ENCODE data around the gene P4HA2.
"Not testable (repeated sequence)": the region's sequence is repeated elsewhere in the genome, so short reads cannot be mapped to it uniquely, and the experiment has no call there.

P4HA2 gene

GRCh38 chr5:132199116-132199680, 28.5 kb downstream of the P4HA2 start:
- no peak for DNase-seq (ENCODE audit: low read depth)

GRCh38 chr5:132198571-132198970, 29.1 kb downstream of the P4HA2 start:
- no peak for DNase-seq (ENCODE audit: low read depth)

DNA sequence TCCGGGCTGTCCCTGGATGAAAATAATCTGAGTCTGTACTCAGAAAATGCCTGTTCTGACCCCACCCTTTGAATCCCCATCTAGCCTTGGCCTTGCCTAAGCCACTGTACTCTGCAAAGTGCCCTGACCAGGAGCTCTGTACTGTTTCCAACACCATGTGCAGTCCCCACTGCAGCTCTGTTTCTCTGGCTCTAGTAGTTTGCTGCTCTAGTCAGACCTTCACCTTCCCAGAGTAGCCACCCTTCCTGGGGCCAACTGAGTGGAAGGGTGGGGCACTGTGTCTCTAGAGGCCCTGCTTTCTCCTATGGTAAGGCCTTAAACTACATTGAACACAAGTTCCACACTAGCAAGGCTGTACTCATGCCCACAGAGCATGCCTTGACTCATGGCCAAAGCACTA, 31.9 kb downstream of the P4HA2 start:
- DNase-seq (ENCODE audit: low read depth), result no peak

GRCh38 chr5:132193165-132193694, 34.4 kb downstream of the P4HA2 start:
- DNase-seq (ENCODE audit: low read depth), result no peak

DNA sequence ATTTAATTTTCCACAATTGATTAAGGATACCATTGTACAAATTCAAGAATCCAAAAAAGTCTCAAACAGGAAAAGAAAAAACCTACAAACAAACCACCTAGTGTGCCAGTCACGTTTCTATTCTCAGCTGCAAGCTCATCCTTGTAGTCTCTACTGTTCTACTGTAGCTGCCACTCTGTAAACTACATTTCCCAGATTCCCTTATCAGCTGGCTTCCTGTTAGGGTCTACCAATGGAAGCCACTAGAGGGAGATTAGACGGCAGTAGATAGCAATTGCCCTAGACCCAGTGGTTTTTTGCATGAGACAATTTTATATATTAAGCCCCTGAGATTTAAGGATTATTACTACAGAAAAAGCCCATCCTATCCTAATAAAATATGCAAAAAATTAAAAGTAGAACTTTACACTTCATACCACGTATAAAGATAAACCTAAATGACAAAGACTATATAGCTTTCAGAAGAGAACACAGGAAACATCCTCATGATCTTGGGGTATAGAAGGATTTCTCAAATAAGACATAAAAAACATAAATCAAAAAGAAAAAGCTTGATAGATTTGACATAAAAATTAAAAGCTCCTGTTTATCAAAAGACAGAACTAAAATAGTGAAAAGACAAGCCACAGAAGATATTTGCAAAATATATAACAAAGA, 37.4 kb downstream of the P4HA2 start:
- peak; percentile 61 for DNase-seq (ENCODE audit: low read depth)

DNA sequence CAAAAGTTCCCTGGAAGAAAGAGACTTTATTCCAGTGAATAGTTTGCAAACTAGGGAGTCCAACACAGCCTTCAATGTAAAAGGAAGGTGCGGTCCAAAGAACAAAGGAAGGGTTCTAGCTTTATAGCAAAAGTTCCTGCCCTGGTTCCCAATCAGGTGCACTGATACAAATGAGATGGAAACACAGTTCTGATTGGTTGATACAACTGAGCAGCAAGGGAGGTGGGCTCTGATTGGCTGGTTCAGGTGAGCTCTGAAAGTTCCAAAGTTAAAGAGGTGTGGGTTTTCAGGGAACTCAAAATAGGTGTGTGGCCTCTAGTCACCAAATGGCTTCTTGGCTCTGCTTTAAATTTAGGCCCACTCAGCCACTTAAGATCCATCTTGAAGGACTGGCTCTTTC, 43.1 kb downstream of the P4HA2 start:
- DNase-seq (ENCODE audit: low read depth), result no peak

DNA sequence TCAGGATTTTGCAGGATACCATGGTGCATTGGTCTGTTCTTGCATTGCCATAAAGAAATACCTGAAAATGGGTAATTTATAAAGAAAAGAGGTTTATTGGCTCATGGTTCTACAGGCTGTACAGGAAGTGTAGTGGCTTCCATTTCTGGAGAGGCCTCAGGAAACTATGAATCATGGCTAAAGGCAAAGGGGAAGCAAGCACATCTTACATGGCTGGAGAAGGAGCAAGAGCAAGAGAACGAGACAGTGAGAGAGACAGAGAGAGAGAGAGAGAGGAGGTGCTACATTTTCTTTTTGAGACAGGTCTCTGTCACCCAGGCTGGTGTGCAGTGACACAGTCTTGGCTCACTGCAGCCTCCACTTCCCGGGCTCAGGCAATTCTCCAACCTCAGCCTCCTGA, 43.9 kb downstream of the P4HA2 start:
- peak; percentile 26 for DNase-seq (ENCODE audit: low read depth)

- DNase-seq (ENCODE audit: low read depth), result no peak
Measured at GRCh38 chr5:132182359-132183040, 45.2 kb downstream of the P4HA2 start.

GRCh38 chr5:132181011-132181629, 46.5 kb downstream of the P4HA2 start:
- no peak for DNase-seq (ENCODE audit: low read depth)

GRCh38 chr5:132180134-132180745, 47.4 kb downstream of the P4HA2 start:
- peak; percentile 62 for DNase-seq (ENCODE audit: low read depth)

DNA sequence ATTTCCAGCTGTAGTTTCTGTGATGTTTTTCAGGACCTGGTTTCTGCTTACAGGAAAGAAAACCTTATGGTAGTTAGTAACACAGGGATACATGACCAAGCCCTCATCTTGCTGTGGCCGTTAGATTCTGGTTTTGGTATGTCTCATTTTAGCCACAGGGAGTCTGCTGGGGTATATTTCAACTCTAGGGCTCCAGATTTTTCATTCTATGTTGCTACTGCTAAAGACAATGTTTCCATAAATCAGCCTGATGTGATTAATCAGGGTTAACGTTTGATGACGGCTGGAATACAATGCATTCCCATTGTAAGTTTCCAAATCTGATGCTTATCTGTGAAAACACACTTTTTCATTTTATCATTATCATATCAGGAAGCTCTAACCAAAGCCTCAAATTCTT, 48.2 kb downstream of the P4HA2 start:
- no peak for DNase-seq (ENCODE audit: low read depth)

- no peak for DNase-seq (ENCODE audit: low read depth)
Measured at GRCh38 chr5:132177691-132178149, 49.9 kb downstream of the P4HA2 start.

- no peak for DNase-seq (ENCODE audit: low read depth)
Measured at GRCh38 chr5:132176987-132177386, 50.7 kb downstream of the P4HA2 start.

- no peak for DNase-seq (ENCODE audit: low read depth)
Measured at GRCh38 chr5:132176521-132176945, 51.1 kb downstream of the P4HA2 start.

GRCh38 chr5:132162945-132163344, 64.7 kb downstream of the P4HA2 start:
- no peak for DNase-seq (ENCODE audit: low read depth)

DNA sequence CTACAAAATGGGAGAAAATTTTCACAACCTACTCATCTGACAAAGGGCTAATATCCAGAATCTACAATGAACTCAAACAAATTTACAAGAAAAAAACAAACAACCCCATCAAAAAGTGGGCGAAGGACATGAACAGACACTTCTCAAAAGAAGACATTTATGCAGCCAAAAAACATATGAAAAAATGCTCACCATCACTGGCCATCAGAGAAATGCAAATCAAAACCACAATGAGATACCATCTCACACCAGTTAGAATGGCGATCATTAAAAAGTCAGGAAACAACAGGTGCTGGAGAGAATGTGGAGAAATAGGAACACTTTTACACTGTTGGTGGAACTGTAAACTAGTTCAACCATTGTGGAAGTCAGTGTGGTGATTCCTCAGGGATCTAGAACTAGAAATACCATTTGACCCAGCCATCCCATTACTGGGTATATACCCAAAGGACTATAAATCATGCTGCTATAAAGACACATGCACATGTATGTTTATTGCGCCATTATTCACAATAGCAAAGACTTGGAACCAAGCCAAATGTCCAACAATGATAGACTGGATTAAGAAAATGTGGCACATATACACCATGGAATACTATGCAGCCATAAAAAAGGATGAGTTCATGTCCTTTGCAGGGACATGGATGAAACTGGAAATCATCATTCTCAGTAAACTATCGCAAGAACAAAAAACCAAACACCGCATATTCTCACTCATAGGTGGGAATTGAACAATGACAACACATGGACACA, 65.9 kb downstream of the P4HA2 start:
- DNase-seq (ENCODE audit: low read depth), result not testable (repeated sequence)

GRCh38 chr5:132156413-132156812, 71.2 kb downstream of the P4HA2 start:
- DNase-seq (ENCODE audit: low read depth), result no peak

DNA sequence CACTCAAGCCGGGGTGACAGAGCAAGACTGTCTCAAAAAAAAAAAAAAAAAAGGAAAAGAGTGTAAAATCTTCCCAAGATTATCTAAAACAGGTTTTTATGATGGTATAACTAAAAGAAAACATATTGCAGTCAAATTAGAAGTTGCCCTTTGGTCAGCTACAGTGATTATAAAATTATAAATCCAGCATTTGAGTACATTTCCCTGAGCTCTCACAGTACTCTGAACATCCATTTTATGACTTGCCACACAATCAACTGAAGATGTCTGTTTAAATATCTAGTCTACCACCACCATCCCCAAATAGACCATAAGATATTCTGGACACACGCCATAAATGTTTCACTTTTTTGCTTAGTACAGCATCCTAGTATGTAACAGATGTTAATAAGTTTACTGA, 77.1 kb downstream of the P4HA2 start:
- DNase-seq (ENCODE audit: low read depth), result no peak

DNA sequence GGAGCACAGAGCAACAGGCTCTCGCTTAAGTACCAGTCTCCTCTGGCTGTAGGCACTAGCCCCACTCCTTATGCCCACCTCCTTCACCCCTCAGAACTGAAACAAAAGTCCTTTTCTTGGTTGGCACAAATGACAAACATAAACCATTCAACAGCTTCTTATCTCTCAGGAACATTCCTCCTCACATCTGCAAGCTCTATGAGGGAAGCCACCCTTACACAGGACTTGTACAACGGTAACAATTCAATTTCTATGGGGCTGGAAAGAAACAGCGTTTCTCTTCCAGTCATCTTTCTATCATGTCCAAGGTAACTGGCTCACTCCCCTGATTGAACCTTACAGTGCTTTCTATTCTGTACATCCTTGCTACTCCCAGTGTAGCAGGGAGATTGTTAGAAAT, 80.0 kb downstream of the P4HA2 start:
- DNase-seq (ENCODE audit: low read depth), result no peak

DNA sequence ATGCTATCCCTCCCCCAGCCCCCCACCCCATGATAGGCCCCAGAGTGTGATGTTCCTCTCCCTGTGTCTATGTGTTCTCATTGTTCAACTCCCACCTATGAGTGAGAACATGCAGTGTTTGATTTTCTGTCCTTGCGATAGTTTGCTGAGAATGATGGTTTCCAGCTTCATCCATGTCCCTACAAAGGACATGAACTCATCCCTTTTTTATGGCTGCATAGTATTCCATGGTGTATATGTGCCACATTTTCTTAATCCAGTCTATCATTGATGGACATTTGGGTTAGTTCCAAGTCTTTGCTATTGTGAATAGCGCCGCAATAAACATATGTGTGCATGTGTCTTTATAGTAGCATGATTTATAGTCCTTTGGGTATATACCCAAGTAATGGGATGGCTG, 82.3 kb downstream of the P4HA2 start:
- DNase-seq (ENCODE audit: low read depth), result not testable (repeated sequence)

DNA sequence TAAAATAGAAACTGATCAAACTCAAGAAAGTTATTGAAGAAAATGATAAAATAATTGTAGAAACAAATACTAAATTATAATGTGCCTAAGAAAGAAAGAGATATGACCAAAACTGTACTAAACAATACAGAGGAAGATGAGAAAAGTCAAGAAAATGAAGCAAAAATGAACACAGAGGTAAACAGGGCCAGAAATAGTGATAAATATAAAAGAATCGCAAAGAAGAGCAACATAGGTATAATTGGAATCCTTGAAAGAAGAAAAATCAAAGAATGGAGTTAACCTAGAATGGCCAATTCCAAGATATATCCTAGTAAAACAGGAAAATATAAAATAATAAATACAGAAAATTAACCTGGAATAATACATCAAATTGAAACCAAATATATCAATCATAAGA, 84.5 kb downstream of the P4HA2 start:
- no peak for DNase-seq (ENCODE audit: low read depth)

DNA sequence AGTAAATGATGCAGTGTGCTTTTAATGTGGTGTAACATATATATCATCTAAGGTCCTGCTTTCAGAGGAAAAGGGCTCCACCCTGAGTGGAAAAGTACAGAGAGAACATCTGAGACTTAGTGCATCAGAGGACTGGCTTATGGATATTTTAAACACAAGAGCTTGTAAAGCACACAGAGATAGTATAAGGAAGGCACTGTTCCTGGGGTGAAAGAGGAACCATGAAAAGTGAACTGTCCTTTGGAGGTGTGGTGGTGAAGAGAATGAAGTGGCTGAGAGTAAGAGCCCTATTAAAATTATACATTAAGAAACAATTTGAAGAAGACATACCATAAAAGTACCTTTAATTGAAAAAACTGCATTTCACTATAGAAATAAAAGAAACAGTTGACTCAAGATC, 85.2 kb downstream of the P4HA2 start:
- DNase-seq (ENCODE audit: low read depth), result no peak
